OCI-LY3 (cell line): ENCODE data around the gene MRPL38.

Experiments
- H2AFZ ChIP-seq: fragments of 200-600, 300-600 bp; shearing (Covaris generic); 2 replicates; pipeline ENCODE4 v1.6.0; 2014; ENCODE audit warnings: antibody characterized with exemption, low read depth, low read length
- H3K27ac ChIP-seq: fragments of 200-600, 300-600 bp; sonication (generic); 2 replicates; pipeline ENCODE4 v1.5.1; 2014; ENCODE audit warnings: mild to moderate bottlenecking, low read length, moderate library complexity, mixed read lengths
- H3K27me3 ChIP-seq: fragments of 200-600, 300-600 bp; sonication (generic); 2 replicates; pipeline ENCODE4 v1.6.1; 2014; ENCODE audit warnings: low read depth, low read length, mixed read lengths
- H3K36me3 ChIP-seq: fragments of 200-600, 300-600 bp; sonication (generic); replicated peaks from 2 replicates; pipeline ENCODE3; 2014; ENCODE audit warnings: low read depth, low read length, mixed read lengths
- H3K4me1 ChIP-seq: fragments of 300-600, 200-600 bp; sonication (generic); 2 replicates; pipeline ENCODE4 v1.6.1; 2014; ENCODE audit warnings: low read length, mixed read lengths
- H3K4me2 ChIP-seq: fragments of 200-600, 300-600 bp; sonication (generic); 2 replicates; pipeline ENCODE4 v1.6.1; 2014; ENCODE audit warnings: low read length, mixed read lengths
- H3K4me3 ChIP-seq: fragments of 300-600, 200-600 bp; sonication (generic); 2 replicates; pipeline ENCODE4 v1.5.1; 2014; ENCODE audit warnings: antibody characterized with exemption, mild to moderate bottlenecking, low read length, moderate library complexity
- H3K79me2 ChIP-seq: fragments of 300-600, 200-600 bp; shearing (Covaris generic); 2 replicates; pipeline ENCODE4 v1.6.1; 2014; ENCODE audit warnings: mild to moderate bottlenecking, low read length, mixed read lengths
- H3K9ac ChIP-seq: fragments of 300-600, 200-600 bp; shearing (Covaris generic); 2 replicates; pipeline ENCODE4 v1.6.0; 2014; ENCODE audit warnings: mild to moderate bottlenecking, low read length, moderate library complexity
- H3K9me3 ChIP-seq: fragments of 200-600, 300-600 bp; shearing (Covaris generic); 2 replicates; pipeline ENCODE4 v1.6.1; 2014; ENCODE audit warnings: low read length, mixed read lengths; ENCODE audit not compliant: insufficient read depth
- H4K20me1 ChIP-seq: fragments of 200-600, 300-600 bp; sonication (generic); 2 replicates; pipeline ENCODE4 v1.6.1; 2016; ENCODE audit warnings: low read length, mixed read lengths; ENCODE audit not compliant: insufficient read depth
- CTCF ChIP-seq: fragments of 200-600, 300-600 bp; sonication (generic); IDR thresholded peaks from 2 replicates; pipeline ENCODE4 v1.5.1; 2014; ENCODE audit warnings: antibody characterized with exemption, low read length, low read depth
- EZH2phosphoT487 ChIP-seq: fragments of 200-600 bp; shearing (Covaris generic); IDR thresholded peaks from 2 replicates; pipeline ENCODE4 v1.6.1; 2018; ENCODE audit warnings: antibody characterized with exemption, mixed run types, low read depth

The MRPL38 gene

GRCh38 chr17:75943491-75943890 is 38.8 kb upstream of the MRPL38 start:
- TF ChIP-seq CTCF: no peak
- no peak for TF ChIP-seq EZH2phosphoT487
- Histone ChIP-seq H3K4me1 (peaks cover 9% of the 10 kb centered on the region), H3K27ac (no peak overlapping the region), H2AFZ (no peak overlapping the region), H4K20me1 (no peaks in the 10 kb centered on the region), H3K4me2 (no peak overlapping the region), H3K9me3 (no peaks in the 10 kb centered on the region), H3K79me2 (0 out of 2 replicates have a peak, but pooled peaks cover 4% of the 10 kb centered on the region), H3K36me3 (no peaks in the 10 kb centered on the region), H3K27me3 (no peaks in the 10 kb centered on the region), H3K9ac (no peak overlapping the region), H3K4me3 (no peak overlapping the region)

GRCh38 chr17:75942473-75942872 is 37.8 kb upstream of the MRPL38 start:
- Histone ChIP-seq H3K4me1 (peaks cover 9% of the 10 kb centered on the region), H3K27me3 (no peaks in the 10 kb centered on the region), H3K4me3 (no peak overlapping the region), H3K79me2 (0 out of 2 replicates have a peak, but pooled peaks cover 4% of the 10 kb centered on the region), H3K4me2 (no peak overlapping the region), H2AFZ (no peak overlapping the region), H3K27ac (no peak overlapping the region), H4K20me1 (no peaks in the 10 kb centered on the region), H3K36me3 (no peaks in the 10 kb centered on the region), H3K9me3 (no peaks in the 10 kb centered on the region), H3K9ac (no peak overlapping the region)
- TF ChIP-seq CTCF (no peak), EZH2phosphoT487 (no peak)

- peak overlapping the region; percentile 60 for H3K9ac ChIP-seq
- no peaks in the 10 kb centered on the region for H3K36me3 ChIP-seq
- peak overlapping the region; percentile 84; the same call in 1 of the 2 replicates for H2AFZ ChIP-seq
- H3K9me3 ChIP-seq: no peaks in the 10 kb centered on the region
- H3K4me2 ChIP-seq: peak overlapping the region; percentile 95
- TF ChIP-seq CTCF (no peak), EZH2phosphoT487 (no peak)
- H3K79me2 ChIP-seq: 0 out of 2 replicates have a peak, but pooled peaks cover 4% of the 10 kb centered on the region
- no peaks in the 10 kb centered on the region for H3K27me3 ChIP-seq
- H3K27ac ChIP-seq: no peak overlapping the region
- H3K4me3 ChIP-seq: peak overlapping the region; percentile 84
- no peaks in the 10 kb centered on the region for H4K20me1 ChIP-seq
- H3K4me1 ChIP-seq: peaks cover 9% of the 10 kb centered on the region
Measured at GRCh38 chr17:75941442-75941819, 36.7 kb upstream of the MRPL38 start.

GRCh38 chr17:75940727-75941441 is 36.2 kb upstream of the MRPL38 start, which contains the start of gene FBF1:
Gene FBF1 (minus strand): TSS chr17:75941042. CDS start chr17:75938149, 2,893 bp downstream.
- Histone ChIP-seq H3K9me3 (no peaks in the 10 kb centered on the region), H3K4me3 (peak within 1 kb of the TSS; percentile 84), H3K27ac (no peak within 1 kb of the TSS), H4K20me1 (no peaks in the 10 kb centered on the region), H3K36me3 (no peaks in the 10 kb centered on the region), H3K79me2 (0 out of 2 replicates have a peak, but pooled peaks cover 4% of the 10 kb centered on the region), H3K4me1 (peaks cover 9% of the 10 kb centered on the region), H3K27me3 (no peaks in the 10 kb centered on the region), H3K9ac (peak within 1 kb of the TSS; percentile 76), H3K4me2 (peak within 1 kb of the TSS; percentile 95), H2AFZ (peak within 1 kb of the TSS; percentile 84)
- TF ChIP-seq EZH2phosphoT487 (no peak), CTCF (no peak)
